IMR-90 (cell line): ENCODE results near the gene SRSF4. TPM values are rescaled to one million over a fixed set of nuclear protein-coding genes. Genes with fewer than 3 reads are reported as not detected.

Experiments
- ATAC-seq: fragments of 200-7000 bp; cut with Tn5 transposase; 2 replicates; pipeline ENCODE4 v1.9.1; 2020; ENCODE audit warnings: low read depth, mild to moderate bottlenecking, moderate library complexity
- BruUV-seq: library from RNA; stranded (reverse); fragments of 400-500 nt; replicated peaks from 2 replicates; lab custom pipeline; 2021; lab: Mats Ljungman, UMichigan
- CTCF ChIA-PET: fragments of 300-600 bp; formaldehyde crosslinking; extraction: SDS; loops from one replicate; lab custom pipeline; 2021; ENCODE audit warnings: antibody characterized with exemption; lab: Yijun Ruan, JAX
- POLR2A ChIA-PET: fragments of 300-600 bp; sonication (Branson Sonifier 250); formaldehyde crosslinking; loops from one replicate; lab custom pipeline; 2022; ENCODE audit warnings: antibody characterized with exemption; ENCODE audit not compliant: unreplicated experiment; lab: Charles Lee
- DNase-seq: peaks from one replicate; pipeline ENCODE4 v3.0.0; 2013
- H2AFZ ChIP-seq: replicated peaks from 2 replicates; pipeline ENCODE3; 2013; ENCODE audit warnings: low read length, mild to moderate bottlenecking; ENCODE audit not compliant: poor library complexity
- H2AK5ac ChIP-seq: 2 replicates; pipeline ENCODE4 v1.6.1; 2013; ENCODE audit warnings: low read depth, low read length, inconsistent platforms
- H2AK9ac ChIP-seq: replicated peaks from 2 replicates; pipeline ENCODE3; 2013; ENCODE audit warnings: mild to moderate bottlenecking, low read depth, low read length, moderate library complexity; ENCODE audit not compliant: poor library complexity
- H2BK120ac ChIP-seq: 2 replicates; pipeline ENCODE4 v1.6.1; 2013; ENCODE audit warnings: low read depth, low read length, inconsistent platforms
- H2BK15ac ChIP-seq: 3 replicates; pipeline ENCODE4 v1.6.1; 2013; ENCODE audit warnings: low read depth, low read length, inconsistent platforms
- H2BK20ac ChIP-seq: 2 replicates; pipeline ENCODE4 v1.6.1; 2013; ENCODE audit warnings: low read depth, mild to moderate bottlenecking, inconsistent platforms, low read length, moderate library complexity
- H2BK5ac ChIP-seq: 2 replicates; pipeline ENCODE4 v1.6.1; 2013; ENCODE audit warnings: mild to moderate bottlenecking, low read depth, low read length, inconsistent platforms; ENCODE audit not compliant: poor library complexity, severe bottlenecking
- H3K14ac ChIP-seq: replicated peaks from 2 replicates; pipeline ENCODE4 v1.6.1; 2013; ENCODE audit warnings: low read depth, low read length, inconsistent platforms
- H3K18ac ChIP-seq: 2 replicates; pipeline ENCODE4 v1.6.1; 2013; ENCODE audit warnings: low read depth, low read length, control low read depth
- H3K23ac ChIP-seq: 2 replicates; pipeline ENCODE4 v1.6.1; 2013; ENCODE audit warnings: low read depth, low read length, inconsistent platforms
- H3K27ac ChIP-seq: 2 replicates; pipeline ENCODE4 v1.5.1; 2013; ENCODE audit warnings: mild to moderate bottlenecking, control low read depth, low read length; ENCODE audit not compliant: insufficient read depth
- H3K27me3 ChIP-seq: 2 replicates; pipeline ENCODE4 v1.6.1; 2013; ENCODE audit warnings: low read length; ENCODE audit not compliant: control insufficient read depth, insufficient read depth
- H3K36me3 ChIP-seq: 2 replicates; pipeline ENCODE4 v1.6.1; 2013; ENCODE audit warnings: low read length, mixed read lengths; ENCODE audit not compliant: control insufficient read depth, insufficient read depth
- H3K4ac ChIP-seq: 2 replicates; pipeline ENCODE4 v1.6.1; 2013; ENCODE audit warnings: low read depth, low read length, inconsistent platforms
- H3K4me1 ChIP-seq: 2 replicates; pipeline ENCODE4 v1.6.1; 2013; ENCODE audit warnings: low read length, mixed read lengths; ENCODE audit not compliant: control insufficient read depth, insufficient read depth
- H3K4me2 ChIP-seq: 2 replicates; pipeline ENCODE4 v1.6.1; 2013; ENCODE audit warnings: low read depth, mild to moderate bottlenecking, control low read depth, low read length, moderate library complexity
- H3K4me3 ChIP-seq: 2 replicates; pipeline ENCODE4 v1.5.1; 2013; ENCODE audit warnings: low read depth, mild to moderate bottlenecking, control low read depth, low read length, moderate library complexity; ENCODE audit not compliant: insufficient read depth
- H3K56ac ChIP-seq: 2 replicates; pipeline ENCODE4 v1.6.1; 2013; ENCODE audit warnings: low read length, inconsistent platforms; ENCODE audit not compliant: insufficient read depth; ENCODE audit errors: extremely low read depth
- H3K79me1 ChIP-seq, 2 experiments: 2 replicates each; pipeline ENCODE4 v1.6.1; 2013; ENCODE audit warnings: low read length in 2 of 2, inconsistent platforms in 1 of 2, low read depth in 1 of 2
- H3K9ac ChIP-seq: 2 replicates; pipeline ENCODE4 v1.6.1; 2013; ENCODE audit warnings: low read depth, low read length, control low read depth
- H3K9me1 ChIP-seq: 2 replicates; pipeline ENCODE4 v1.6.1; 2013; ENCODE audit warnings: low read length, inconsistent platforms; ENCODE audit not compliant: insufficient read depth
- H3K9me3 ChIP-seq: 2 replicates; pipeline ENCODE4 v1.6.1; 2013; ENCODE audit warnings: low read length; ENCODE audit not compliant: control insufficient read depth, insufficient read depth
- H4K20me1 ChIP-seq: 2 replicates; pipeline ENCODE4 v1.6.1; 2013; ENCODE audit warnings: low read length, inconsistent platforms; ENCODE audit not compliant: insufficient read depth
- H4K5ac ChIP-seq: 2 replicates; pipeline ENCODE4 v1.6.1; 2013; ENCODE audit warnings: mild to moderate bottlenecking, low read depth, low read length, control low read depth
- H4K8ac ChIP-seq, 2 experiments: 2 replicates each; pipeline ENCODE4 v1.6.1; 2013; ENCODE audit warnings: low read depth in 2 of 2, low read length in 2 of 2, control low read depth in 1 of 2, inconsistent platforms in 1 of 2
- H4K91ac ChIP-seq: 2 replicates; pipeline ENCODE4 v1.6.1; 2013; ENCODE audit warnings: low read depth, low read length, inconsistent platforms; ENCODE audit not compliant: insufficient read depth
- CHD1 ChIP-seq: IDR thresholded peaks from 2 replicates; pipeline ENCODE4 v1.6.1; 2012; ENCODE audit warnings: low read depth, low read length, improper control_type of control experiment
- CTCF ChIP-seq: conservative IDR thresholded peaks from 2 replicates; pipeline ENCODE4 v1.5.1; 2012; ENCODE audit warnings: mild to moderate bottlenecking, low read depth, low read length, improper control_type of control experiment
- FOS ChIP-seq: fragments of 150-350 bp; IDR thresholded peaks from 2 replicates; pipeline ENCODE4 v1.6.1; 2016; ENCODE audit warnings: low read depth, low read length
- MAFK ChIP-seq: IDR thresholded peaks from 2 replicates; pipeline ENCODE4 v1.6.1; 2012; ENCODE audit warnings: low read depth, low read length, improper control_type of control experiment
- MAZ ChIP-seq: IDR thresholded peaks from 2 replicates; pipeline ENCODE4 v1.6.1; 2012; ENCODE audit warnings: low read depth, mild to moderate bottlenecking, low read length, improper control_type of control experiment, moderate library complexity, borderline replicate concordance
- MXI1 ChIP-seq: IDR thresholded peaks from 2 replicates; pipeline ENCODE4 v1.6.1; 2012; ENCODE audit warnings: low read depth, mild to moderate bottlenecking, low read length, moderate library complexity, borderline replicate concordance
- NFE2L2 ChIP-seq: fragments of 150-350 bp; IDR thresholded peaks from 2 replicates; pipeline ENCODE4 v1.6.1; 2016; ENCODE audit warnings: low read depth, mild to moderate bottlenecking, low read length
- POLR2A ChIP-seq: IDR thresholded peaks from 2 replicates; pipeline ENCODE4 v1.6.1; 2012; ENCODE audit warnings: mild to moderate bottlenecking, low read depth, low read length
- RAD21 ChIP-seq: IDR thresholded peaks from 2 replicates; pipeline ENCODE4 v1.6.1; 2012; ENCODE audit warnings: low read length, improper control_type of control experiment
- RCOR1 ChIP-seq: IDR thresholded peaks from 2 replicates; pipeline ENCODE4 v1.6.1; 2012; ENCODE audit warnings: mild to moderate bottlenecking, low read length, improper control_type of control experiment; ENCODE audit not compliant: insufficient replicate concordance
- RFX5 ChIP-seq: IDR thresholded peaks from 2 replicates; pipeline ENCODE4 v1.8.0; 2012; ENCODE audit warnings: low read depth, mild to moderate bottlenecking, low read length, moderate library complexity
- SMC3 ChIP-seq: fragments of 150-350 bp; IDR thresholded peaks from 2 replicates; pipeline ENCODE4 v1.6.1; 2016; ENCODE audit warnings: low read depth, mild to moderate bottlenecking, antibody characterized with exemption, low read length, moderate library complexity
- whole genome bisulfite sequencing, 2 experiments: methylation state at CpG; one replicate each; pipeline versions ENCODE4 v1.1.5 to v1.1.7; 2013; ENCODE audit warnings: missing lambda C conversion rate in 2 of 2; ENCODE audit not compliant: insufficient read length in 1 of 2; ENCODE audit errors: extremely low coverage in 2 of 2; 5-methylcytosine and 5-hydroxymethylcytosine counted together
- dilution Hi-C: fragments of 300-500 bp; cut with HindIII; formaldehyde crosslinking; loops from one replicate; pipeline ENCODE4 v1.14.3; 2018; ENCODE audit warnings: low sequenced_read_pairs; ENCODE audit not compliant: unreplicated experiment
- in situ Hi-C: fragments of 300-500 bp; cut with MboI; formaldehyde crosslinking; loops from 3 replicates; pipeline ENCODE4 v1.14.3; 2019; ENCODE audit warnings: low sequenced_read_pairs, inconsistent platforms, mixed read lengths
- intact Hi-C: fragments of 100-400 bp; cut with micrococcal nuclease; formaldehyde crosslinking; loops from 2 replicates; pipeline ENCODE4 v1.10.0; 2022
- polyA plus RNA-seq, 3 experiments: library from polyadenylated mRNA; depleted of rRNA; stranded (reverse); fragments of >200 nt; gene quantifications; 2 replicates each; pipeline ENCODE4 v1.2.3, GENCODE V29; 2012; ENCODE audit warnings: low replicate concordance in 1 of 3
- total RNA-seq: library from RNA; depleted of rRNA; stranded (reverse); fragments of >200 nt; gene quantifications from 2 replicates; pipeline ENCODE4 v1.2.3, GENCODE V29; 2012

Gene SRSF4
- total and polyA plus RNA-seq, 2 of the 4 experiments (the other 2 are of a cell fraction), result 20.8 to 48.5 TPM

- Histone ChIP-seq H4K5ac (no peak overlapping the region), H3K4me2 (no peak overlapping the region), H3K27me3 (no peaks in the 10 kb centered on the region), H2BK20ac (no peak overlapping the region), H3K23ac (no peak overlapping the region), H4K8ac (no peak overlapping the region), H2AK5ac (no peak overlapping the region), H4K91ac (no peak overlapping the region), H3K36me3 (no peaks in the 10 kb centered on the region), H3K56ac (no peak overlapping the region), H2AK9ac (no peak overlapping the region), H3K9ac (no peak overlapping the region), H2AFZ (no peak overlapping the region), H3K9me3 (no peaks in the 10 kb centered on the region), H3K4ac (no peak overlapping the region), H2BK120ac (no peak overlapping the region), H3K4me3 (no peak overlapping the region), H3K9me1 (no peaks in the 10 kb centered on the region), H3K27ac (no peak overlapping the region), H2BK15ac (no peak overlapping the region), H4K20me1 (no peaks in the 10 kb centered on the region), H3K14ac (no peak overlapping the region), H3K79me1 (no peaks in the 10 kb centered on the region), H2BK5ac (no peak overlapping the region), H3K4me1 (no peaks in the 10 kb centered on the region), H3K18ac (no peak overlapping the region)
- BruUV-seq, result no TSS peak
- dilution Hi-C loops, result no loop called here
- peak; percentile 54 for ATAC-seq
- in situ Hi-C loops, result no loop called here
- POLR2A ChIA-PET, result no interaction called here
- intact Hi-C loops, result no loop called here
- peak; percentile 15 for DNase-seq
- TF ChIP-seq CTCF (no peak), MXI1 (no peak), RFX5 (no peak), RCOR1 (no peak), FOS (no peak), MAZ (no peak), SMC3 (no peak), CHD1 (no peak), NFE2L2 (no peak), MAFK (no peak), POLR2A (no peak), RAD21 (no peak)
- WGBS, 2 experiments, result 50% methylated on average over 2 of the region's 6 CpGs; no CpG with 5 or more reads in 1 of the 2 experiments
- CTCF ChIA-PET, result no interaction called here
Measured at GRCh38 chr1:29105822-29106221, 75.9 kb downstream of the SRSF4 start.
